HG03095 (cell line): Measurements from ENCODE around the gene IQCH.

Source experiments
- ATAC-seq: cut with Tn5 transposase; IDR thresholded peaks from one replicate; pipeline ENCODE4 v1.9.1; 2021; ENCODE audit warnings: moderate library complexity; ENCODE audit not compliant: unreplicated experiment

IQCH gene

GRCh38 chr15:67389975-67390374 lies 135.4 kb downstream of the IQCH start:
- ATAC-seq = no peak

- ATAC-seq = no peak
These were observed 140.5 kb downstream of the IQCH start for GRCh38 chr15:67394873-67395639.

- no peak for ATAC-seq
These were observed 141.5 kb downstream of the IQCH start for GRCh38 chr15:67396114-67396513.

GRCh38 chr15:67397139-67397538 lies 142.6 kb downstream of the IQCH start:
- ATAC-seq = no peak

- no peak for ATAC-seq
These were observed 145.3 kb downstream of the IQCH start for GRCh38 chr15:67399925-67400324.

- ATAC-seq = no peak
These were observed 146.3 kb downstream of the IQCH start for GRCh38 chr15:67400890-67401289.

- ATAC-seq = no peak
These were observed 146.8 kb downstream of the IQCH start for GRCh38 chr15:67401336-67401735.

- ATAC-seq = no peak
These were observed 149.0 kb downstream of the IQCH start for GRCh38 chr15:67403428-67404154.

- no peak for ATAC-seq
These were observed 150.9 kb downstream of the IQCH start for GRCh38 chr15:67405208-67406191.

- no peak for ATAC-seq
These were observed 151.8 kb downstream of the IQCH start for GRCh38 chr15:67406257-67406861.

- no peak for ATAC-seq
These were observed 153.2 kb downstream of the IQCH start for GRCh38 chr15:67407786-67408185.

- no peak for ATAC-seq
These were observed 154.6 kb downstream of the IQCH start for GRCh38 chr15:67409175-67409574.

- no peak for ATAC-seq
These were observed 156.9 kb downstream of the IQCH start for GRCh38 chr15:67411486-67411885.

- no peak for ATAC-seq
These were observed 159.3 kb downstream of the IQCH start for GRCh38 chr15:67413770-67414390.

- ATAC-seq = no peak
These were observed 160.6 kb downstream of the IQCH start for GRCh38 chr15:67415181-67415580.

- ATAC-seq = no peak
These were observed 162.3 kb downstream of the IQCH start for GRCh38 chr15:67416891-67417290.

- no peak for ATAC-seq
These were observed 165.1 kb downstream of the IQCH start for GRCh38 chr15:67419705-67420104.

GRCh38 chr15:67420137-67420536 lies 165.6 kb downstream of the IQCH start:
- no peak for ATAC-seq

GRCh38 chr15:67421105-67421504 lies 166.5 kb downstream of the IQCH start:
- ATAC-seq = no peak

- no peak for ATAC-seq
These were observed 167.7 kb downstream of the IQCH start for GRCh38 chr15:67422296-67422695.
